ENCODE data around the gene CFB. TPM values are rescaled to one million over a fixed set of nuclear protein-coding genes. Genes with fewer than 3 reads are reported as not detected.

The CFB gene
- total and polyA plus RNA-seq, 9 of the 15 experiments (the other 6 are each of a cell fraction or from before 2014, with no cell fraction given) = 0.08 to 0.91 (median 0.22) TPM; not detected in 4

GRCh38 chr6:31958741-31959739 lies 13.1 kb downstream of the CFB start, which contains the start of the genes NELFE and SKIC2 (continued):
- TF ChIP-seq, protein P1, sequence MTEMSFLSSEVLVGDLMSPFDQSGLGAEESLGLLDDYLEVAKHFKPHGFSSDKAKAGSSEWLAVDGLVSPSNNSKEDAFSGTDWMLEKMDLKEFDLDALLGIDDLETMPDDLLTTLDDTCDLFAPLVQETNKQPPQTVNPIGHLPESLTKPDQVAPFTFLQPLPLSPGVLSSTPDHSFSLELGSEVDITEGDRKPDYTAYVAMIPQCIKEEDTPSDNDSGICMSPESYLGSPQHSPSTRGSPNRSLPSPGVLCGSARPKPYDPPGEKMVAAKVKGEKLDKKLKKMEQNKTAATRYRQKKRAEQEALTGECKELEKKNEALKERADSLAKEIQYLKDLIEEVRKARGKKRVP (CRISPR knock-in tag; IDR thresholded peaks at IDR 0.05) = peak; percentile 70
- TF ChIP-seq, protein P2, sequence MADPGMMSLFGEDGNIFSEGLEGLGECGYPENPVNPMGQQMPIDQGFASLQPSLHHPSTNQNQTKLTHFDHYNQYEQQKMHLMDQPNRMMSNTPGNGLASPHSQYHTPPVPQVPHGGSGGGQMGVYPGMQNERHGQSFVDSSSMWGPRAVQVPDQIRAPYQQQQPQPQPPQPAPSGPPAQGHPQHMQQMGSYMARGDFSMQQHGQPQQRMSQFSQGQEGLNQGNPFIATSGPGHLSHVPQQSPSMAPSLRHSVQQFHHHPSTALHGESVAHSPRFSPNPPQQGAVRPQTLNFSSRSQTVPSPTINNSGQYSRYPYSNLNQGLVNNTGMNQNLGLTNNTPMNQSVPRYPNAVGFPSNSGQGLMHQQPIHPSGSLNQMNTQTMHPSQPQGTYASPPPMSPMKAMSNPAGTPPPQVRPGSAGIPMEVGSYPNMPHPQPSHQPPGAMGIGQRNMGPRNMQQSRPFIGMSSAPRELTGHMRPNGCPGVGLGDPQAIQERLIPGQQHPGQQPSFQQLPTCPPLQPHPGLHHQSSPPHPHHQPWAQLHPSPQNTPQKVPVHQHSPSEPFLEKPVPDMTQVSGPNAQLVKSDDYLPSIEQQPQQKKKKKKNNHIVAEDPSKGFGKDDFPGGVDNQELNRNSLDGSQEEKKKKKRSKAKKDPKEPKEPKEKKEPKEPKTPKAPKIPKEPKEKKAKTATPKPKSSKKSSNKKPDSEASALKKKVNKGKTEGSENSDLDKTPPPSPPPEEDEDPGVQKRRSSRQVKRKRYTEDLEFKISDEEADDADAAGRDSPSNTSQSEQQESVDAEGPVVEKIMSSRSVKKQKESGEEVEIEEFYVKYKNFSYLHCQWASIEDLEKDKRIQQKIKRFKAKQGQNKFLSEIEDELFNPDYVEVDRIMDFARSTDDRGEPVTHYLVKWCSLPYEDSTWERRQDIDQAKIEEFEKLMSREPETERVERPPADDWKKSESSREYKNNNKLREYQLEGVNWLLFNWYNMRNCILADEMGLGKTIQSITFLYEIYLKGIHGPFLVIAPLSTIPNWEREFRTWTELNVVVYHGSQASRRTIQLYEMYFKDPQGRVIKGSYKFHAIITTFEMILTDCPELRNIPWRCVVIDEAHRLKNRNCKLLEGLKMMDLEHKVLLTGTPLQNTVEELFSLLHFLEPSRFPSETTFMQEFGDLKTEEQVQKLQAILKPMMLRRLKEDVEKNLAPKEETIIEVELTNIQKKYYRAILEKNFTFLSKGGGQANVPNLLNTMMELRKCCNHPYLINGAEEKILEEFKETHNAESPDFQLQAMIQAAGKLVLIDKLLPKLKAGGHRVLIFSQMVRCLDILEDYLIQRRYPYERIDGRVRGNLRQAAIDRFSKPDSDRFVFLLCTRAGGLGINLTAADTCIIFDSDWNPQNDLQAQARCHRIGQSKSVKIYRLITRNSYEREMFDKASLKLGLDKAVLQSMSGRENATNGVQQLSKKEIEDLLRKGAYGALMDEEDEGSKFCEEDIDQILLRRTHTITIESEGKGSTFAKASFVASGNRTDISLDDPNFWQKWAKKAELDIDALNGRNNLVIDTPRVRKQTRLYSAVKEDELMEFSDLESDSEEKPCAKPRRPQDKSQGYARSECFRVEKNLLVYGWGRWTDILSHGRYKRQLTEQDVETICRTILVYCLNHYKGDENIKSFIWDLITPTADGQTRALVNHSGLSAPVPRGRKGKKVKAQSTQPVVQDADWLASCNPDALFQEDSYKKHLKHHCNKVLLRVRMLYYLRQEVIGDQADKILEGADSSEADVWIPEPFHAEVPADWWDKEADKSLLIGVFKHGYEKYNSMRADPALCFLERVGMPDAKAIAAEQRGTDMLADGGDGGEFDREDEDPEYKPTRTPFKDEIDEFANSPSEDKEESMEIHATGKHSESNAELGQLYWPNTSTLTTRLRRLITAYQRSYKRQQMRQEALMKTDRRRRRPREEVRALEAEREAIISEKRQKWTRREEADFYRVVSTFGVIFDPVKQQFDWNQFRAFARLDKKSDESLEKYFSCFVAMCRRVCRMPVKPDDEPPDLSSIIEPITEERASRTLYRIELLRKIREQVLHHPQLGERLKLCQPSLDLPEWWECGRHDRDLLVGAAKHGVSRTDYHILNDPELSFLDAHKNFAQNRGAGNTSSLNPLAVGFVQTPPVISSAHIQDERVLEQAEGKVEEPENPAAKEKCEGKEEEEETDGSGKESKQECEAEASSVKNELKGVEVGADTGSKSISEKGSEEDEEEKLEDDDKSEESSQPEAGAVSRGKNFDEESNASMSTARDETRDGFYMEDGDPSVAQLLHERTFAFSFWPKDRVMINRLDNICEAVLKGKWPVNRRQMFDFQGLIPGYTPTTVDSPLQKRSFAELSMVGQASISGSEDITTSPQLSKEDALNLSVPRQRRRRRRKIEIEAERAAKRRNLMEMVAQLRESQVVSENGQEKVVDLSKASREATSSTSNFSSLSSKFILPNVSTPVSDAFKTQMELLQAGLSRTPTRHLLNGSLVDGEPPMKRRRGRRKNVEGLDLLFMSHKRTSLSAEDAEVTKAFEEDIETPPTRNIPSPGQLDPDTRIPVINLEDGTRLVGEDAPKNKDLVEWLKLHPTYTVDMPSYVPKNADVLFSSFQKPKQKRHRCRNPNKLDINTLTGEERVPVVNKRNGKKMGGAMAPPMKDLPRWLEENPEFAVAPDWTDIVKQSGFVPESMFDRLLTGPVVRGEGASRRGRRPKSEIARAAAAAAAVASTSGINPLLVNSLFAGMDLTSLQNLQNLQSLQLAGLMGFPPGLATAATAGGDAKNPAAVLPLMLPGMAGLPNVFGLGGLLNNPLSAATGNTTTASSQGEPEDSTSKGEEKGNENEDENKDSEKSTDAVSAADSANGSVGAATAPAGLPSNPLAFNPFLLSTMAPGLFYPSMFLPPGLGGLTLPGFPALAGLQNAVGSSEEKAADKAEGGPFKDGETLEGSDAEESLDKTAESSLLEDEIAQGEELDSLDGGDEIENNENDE (IDR thresholded peaks at IDR 0.05; ENCODE audit: low read depth, low read length) = no peak
- peak; percentile 48 to 52 for TF ChIP-seq E2F6 (IDR thresholded peaks at IDR 0.05; ENCODE audit: borderline replicate concordance in 1 of 2, extremely low read depth in 1 of 2, insufficient read depth in 1 of 2, insufficient read length in 1 of 2, low read depth in 1 of 2, low read length in 1 of 2, poor library complexity in 1 of 2, severe bottlenecking in 1 of 2)
- TF ChIP-seq SMAD3 (CRISPR knock-in tag; conservative IDR thresholded peaks at IDR 0.05) = peak; percentile 95
- peak; percentile 96; the same call in 1 of the 2 replicates for TF ChIP-seq KLF1 (tag; IDR thresholded peaks at IDR 0.05)
- peak; percentile 85; the same call in 1 of the 2 replicates for TF ChIP-seq FOXO4 (CRISPR knock-in tag; IDR thresholded peaks at IDR 0.05)
- TF ChIP-seq PHF21A (IDR thresholded peaks at IDR 0.05; ENCODE audit: borderline replicate concordance, low read depth) = no peak
- no peak for TF ChIP-seq TFAM (CRISPR knock-in tag; conservative IDR thresholded peaks at IDR 0.05)
- TF ChIP-seq ZNF197 (CRISPR knock-in tag; IDR thresholded peaks at IDR 0.05; ENCODE audit: low read depth) = 0 out of 2 replicates have a peak, but pooled peaks have one; percentile 32
- peak; percentile 44; the same call in 1 of the 2 replicates for TF ChIP-seq PML (IDR thresholded peaks at IDR 0.05; ENCODE audit: low read length)
